HepG2 (cell line): ENCODE measurements around the gene TXNDC16. TPM values are rescaled to one million over a fixed set of nuclear protein-coding genes. Genes with fewer than 3 reads are reported as not detected.

Experiments used
- ATAC-seq: fragments of 200-7000 bp; cut with Tn5 transposase; 3 replicates; pipeline ENCODE4 v1.9.1; 2020; ENCODE audit warnings: mild to moderate bottlenecking, moderate library complexity
- BruUV-seq: library from RNA; stranded (reverse); fragments of 400-500 nt; replicated peaks from 2 replicates; lab custom pipeline; 2021; lab: Mats Ljungman, UMichigan
- CTCF ChIA-PET: fragments of 300-600 bp; formaldehyde crosslinking; extraction: SDS; loops from one replicate; lab custom pipeline; 2021; ENCODE audit warnings: low total read pairs, inconsistent platforms, low intra/inter-chr PET ratio; lab: Yijun Ruan, JAX
- POLR2A ChIA-PET: fragments of 350-600 bp; sonication (Branson Sonifier 250); formaldehyde crosslinking; loops from one replicate; lab custom pipeline; 2020; ENCODE audit warnings: antibody characterized with exemption, inconsistent platforms; lab: Yijun Ruan, JAX
- DNase-seq: peaks from one replicate; pipeline ENCODE4 v3.0.0-alpha.2; 2015; ENCODE audit warnings: low spot score
- FAIRE-seq: peaks from 3 replicates; lab custom pipeline; 2011; peaks lifted over from hg19 to GRCh38; lab: Jason Lieb, UNC
- H2AFZ ChIP-seq: one replicate; pipeline ENCODE4 v1.6.1; 2011; ENCODE audit warnings: low read length, inconsistent platforms
- H3K27ac ChIP-seq: fragments of 300-600 bp; 3 replicates; pipeline ENCODE4 v1.8.0; 2011; ENCODE audit warnings: mixed run types, mild to moderate bottlenecking, mixed read lengths, low read length, inconsistent platforms; ENCODE audit not compliant: insufficient read depth; ENCODE audit errors: extremely low read length
- H3K27me3 ChIP-seq, 2 experiments: fragments of 200-600 bp in 1 of 2; 2 replicates in 1 of 2; 3 replicates in 1 of 2; pipeline versions ENCODE4 v1.6.0 to v1.8.0; 2011; ENCODE audit warnings: low read length in 2 of 2, mild to moderate bottlenecking in 2 of 2, moderate library complexity in 2 of 2, inconsistent platforms in 1 of 2; ENCODE audit not compliant: insufficient read depth in 2 of 2, control insufficient read depth in 1 of 2
- H3K36me3 ChIP-seq, 2 experiments: fragments of 200-600 bp in 1 of 2; replicated peaks in 1 of 2; 2 replicates in 1 of 2; 3 replicates in 1 of 2; pipeline versions ENCODE4 v1.5.1 to v1.8.0; 2011; ENCODE audit warnings: low read length in 2 of 2, inconsistent platforms in 1 of 2; ENCODE audit not compliant: insufficient read depth in 2 of 2, control insufficient read depth in 1 of 2
- H3K4me1 ChIP-seq: 2 replicates; pipeline ENCODE4 v1.5.1; 2012; ENCODE audit warnings: low read length, inconsistent platforms; ENCODE audit not compliant: insufficient read depth
- H3K4me2 ChIP-seq: 2 replicates; pipeline ENCODE4 v1.6.0; 2011; ENCODE audit warnings: low read depth, low read length, inconsistent platforms
- H3K4me3 ChIP-seq, 3 experiments: fragments of 200-600 bp in 1 of 3; sonication (generic), shearing (Covaris generic) in 1 of 3; replicated peaks in 1 of 3; 2 replicates each; pipeline ENCODE4 v1.5.1; 2011 to 2016; ENCODE audit warnings: low read length in 3 of 3, inconsistent platforms in 2 of 3, low read depth in 2 of 3, mild to moderate bottlenecking in 2 of 3, control low read depth in 1 of 3, mixed read lengths in 1 of 3; ENCODE audit not compliant: insufficient read depth in 1 of 3
- H3K79me2 ChIP-seq: one replicate; pipeline ENCODE4 v1.6.1; 2011; ENCODE audit warnings: low read length, inconsistent platforms; ENCODE audit not compliant: insufficient read depth
- H3K9ac ChIP-seq: 2 replicates; pipeline ENCODE4 v1.6.0; 2011; ENCODE audit warnings: mild to moderate bottlenecking, low read depth, low read length, inconsistent platforms; ENCODE audit not compliant: insufficient read depth
- H3K9me3 ChIP-seq: 2 replicates; pipeline ENCODE4 v1.5.1; 2012; ENCODE audit warnings: mild to moderate bottlenecking, low read length
- H4K20me1 ChIP-seq: 2 replicates; pipeline ENCODE4 v1.6.0; 2011; ENCODE audit warnings: inconsistent platforms, mild to moderate bottlenecking, low read length, moderate library complexity; ENCODE audit not compliant: insufficient read depth
- AKNA ChIP-seq: sonication (generic); formaldehyde crosslinking; IDR thresholded peaks from 2 replicates; pipeline ENCODE4 v1.4.0; 2020; ENCODE audit warnings: missing genetic modification reagents, borderline replicate concordance
- CREB1 ChIP-seq, 2 experiments: fragments of 450-650 bp in 1 of 2; IDR thresholded peaks; 2 replicates each; pipeline ENCODE4 v1.6.1; 2016 to 2017; ENCODE audit warnings: control low read depth in 1 of 2, mild to moderate bottlenecking in 1 of 2, missing compliant biosample characterization in 1 of 2, missing genetic modification characterization in 1 of 2
- MXI1 ChIP-seq: IDR thresholded peaks from 3 replicates; pipeline ENCODE4 v1.6.1; 2012; ENCODE audit warnings: low read depth, low read length, inconsistent platforms, borderline replicate concordance
- SATB2 ChIP-seq: sonication (generic); formaldehyde crosslinking; IDR thresholded peaks from 2 replicates; pipeline ENCODE4 v1.5.0; 2020; ENCODE audit warnings: missing genetic modification reagents
- TBL1XR1 ChIP-seq: fragments of 150-350 bp; IDR thresholded peaks from 2 replicates; pipeline ENCODE4 v1.6.1; 2014; ENCODE audit warnings: borderline replicate concordance, low read length; ENCODE audit not compliant: partially characterized antibody
- THAP7 ChIP-seq: sonication (generic); formaldehyde crosslinking; IDR thresholded peaks from 2 replicates; pipeline ENCODE4 v1.8.1; 2023; ENCODE audit warnings: mild to moderate bottlenecking, missing genetic modification reagents
- U2AF1 ChIP-seq: fragments of 200-400 bp; formaldehyde crosslinking; optimal IDR thresholded peaks from 2 replicates; pipeline ENCODE3; 2017; ENCODE audit warnings: mild to moderate bottlenecking, low read depth, low read length
- USF2 ChIP-seq, 2 experiments: sonication (generic) in 1 of 2; formaldehyde crosslinking in 1 of 2; IDR thresholded peaks; 2 replicates each; pipeline versions ENCODE4 v1.5.1 to v1.6.1; 2011 to 2020; ENCODE audit warnings: borderline replicate concordance in 1 of 2, low read depth in 1 of 2, low read length in 1 of 2, mild to moderate bottlenecking in 1 of 2, missing genetic modification reagents in 1 of 2, moderate library complexity in 1 of 2
- ZBTB1 ChIP-seq: sonication (generic); formaldehyde crosslinking; IDR thresholded peaks from 2 replicates; pipeline ENCODE4 v1.4.0; 2020; ENCODE audit warnings: missing genetic modification reagents, borderline replicate concordance
- ZNF124 ChIP-seq: sonication (generic); formaldehyde crosslinking; IDR thresholded peaks from 2 replicates; pipeline ENCODE4 v1.4.0; 2020; ENCODE audit warnings: missing genetic modification reagents
- ZNF549 ChIP-seq: sonication (generic); formaldehyde crosslinking; IDR thresholded peaks from 2 replicates; pipeline ENCODE4 v1.5.0; 2020; ENCODE audit warnings: missing genetic modification reagents
- ZNF558 ChIP-seq: sonication (generic); formaldehyde crosslinking; IDR thresholded peaks from 2 replicates; pipeline ENCODE4 v1.9.0; 2022; ENCODE audit warnings: mild to moderate bottlenecking, missing genetic modification reagents, borderline replicate concordance
- ZNF850 ChIP-seq: sonication (generic); formaldehyde crosslinking; conservative IDR thresholded peaks from 2 replicates; pipeline ENCODE4 v1.9.0; 2021; ENCODE audit warnings: mild to moderate bottlenecking, missing genetic modification reagents
- WGBS: methylation state at CpG from one replicate; pipeline ENCODE4 v1.1.6; 2017; ENCODE audit warnings: low lambda C conversion rate; 5-methylcytosine and 5-hydroxymethylcytosine counted together
- in situ Hi-C: cut with HindIII; loops from 2 replicates; pipeline ENCODE4 v1.10.0; 2017; ENCODE audit warnings: low pct_unique_long_range_greater_than_20kb; ENCODE audit not compliant: extremely low pct_ligation_motif_present
- intact Hi-C: fragments of 100-400 bp; cut with micrococcal nuclease; formaldehyde crosslinking; loops from one replicate; pipeline ENCODE4 v1.10.0; 2022; ENCODE audit not compliant: unreplicated experiment
- polyA plus RNA-seq, 8 experiments: library from polyadenylated mRNA; depleted of rRNA in 3 of 8; stranded (reverse) in 7 of 8; unstranded in 1 of 8; fragments of >200 nt; fragmentation: Illumina TruSeq in 4 of 8; extraction: Trizol in 4 of 8; gene quantifications; 2 replicates each; pipeline versions ENCODE4 v1.2.1 to v1.2.3, GENCODE V29; 2011 to 2016; ENCODE audit warnings: low read depth in 4 of 8, missing spikeins in 1 of 8, mixed read lengths in 1 of 8; ENCODE audit not compliant: insufficient read depth in 1 of 8
- total RNA-seq, 5 experiments: library from RNA; depleted of rRNA; stranded (reverse); fragments of >200 nt; fragmentation: Illumina TruSeq; extraction: Trizol; gene quantifications; 2 replicates each; pipeline ENCODE4 v1.2.3, GENCODE V29; 2016; ENCODE audit warnings: low read depth in 1 of 5

TXNDC16 gene
- total and polyA plus RNA-seq, 2 of the 13 experiments (the other 11 are each of a cell fraction or from before 2014, with no cell fraction given), result 4.6 to 6.2 TPM

- TF ChIP-seq ZNF558 (CRISPR knock-in tag) (no peak), ZNF850 (CRISPR knock-in tag) (no peak), U2AF1 (no peak), TBL1XR1 (no peak), USF2 (IDR thresholded peaks at IDR 0.05; ENCODE audit: low read depth, low read length) (no peak), USF2 (CRISPR knock-in tag; IDR thresholded peaks at IDR 0.05; ENCODE audit: borderline replicate concordance) (no peak), CREB1 (IDR thresholded peaks at IDR 0.05) (no peak), CREB1 (CRISPR knock-in tag; IDR thresholded peaks at IDR 0.05) (no peak)
Observed at GRCh38 chr14:52522033-52522432, 30.3 kb downstream of the TXNDC16 start (continued).

- Histone ChIP-seq H4K20me1 (no peaks in the 10 kb centered on the region), H3K27me3 (no peaks in the 10 kb centered on the region), H3K4me3 (no peak overlapping the region), H3K27ac (no peak overlapping the region), H3K36me3 (0 out of 5 replicates have a peak, but pooled peaks cover 0 to 3% of the 10 kb centered on the region in 2 experiments), H2AFZ (no peak overlapping the region), H3K9ac (no peak overlapping the region), H3K79me2 (no peaks in the 10 kb centered on the region), H3K4me1 (no peaks in the 10 kb centered on the region), H3K4me2 (no peak overlapping the region), H3K9me3 (no peaks in the 10 kb centered on the region)
- ATAC-seq (no peak), DNase-seq (no peak), FAIRE-seq (no peak)
- ChIA-PET CTCF (no interaction called here), POLR2A (no interaction called here)
- in situ Hi-C loops (no loop called here), intact Hi-C loops (no loop called here)
- WGBS, result 73% methylated on average over 4 of the region's 4 CpGs
- no TSS peak for BruUV-seq
- TF ChIP-seq MXI1, result no peak
- no peak for TF ChIP-seq ZBTB1 (CRISPR knock-in tag)
- TF ChIP-seq THAP7 (CRISPR knock-in tag), result no peak
- no peak for TF ChIP-seq ZNF549 (CRISPR knock-in tag)
- TF ChIP-seq SATB2 (CRISPR knock-in tag), result no peak
- TF ChIP-seq AKNA (CRISPR knock-in tag), result no peak
- no peak for TF ChIP-seq ZNF124
Observed at GRCh38 chr14:52514046-52514811, 38.1 kb downstream of the TXNDC16 start.
